ENCODE data around the gene TWF2. TPM values are rescaled to one million over a fixed set of nuclear protein-coding genes. Genes with fewer than 3 reads are reported as not detected.
"Not testable (repeated sequence)": the region's sequence is repeated elsewhere in the genome, so short reads cannot be mapped to it uniquely, and the experiment has no call there.

TWF2 gene
- total RNA-seq, 1 experiment from 2014 or later = 102 TPM

GRCh38 chr3:52277071-52277964 lies 38.4 kb upstream of the TWF2 start:
- Histone ChIP-seq H3K4me2 (peak overlapping the region; percentile 98), H3K79me2 (ENCODE audit: low read depth) (peaks cover 58% of the 10 kb centered on the region), H3K9me3 (ENCODE audit: insufficient read depth, low read depth) (no peaks in the 10 kb centered on the region), H4K20me1 (ENCODE audit: insufficient read depth) (peaks cover 46% of the 10 kb centered on the region), H3K36me3 (ENCODE audit: low read depth) (peaks cover 11% of the 10 kb centered on the region), H3K9me2 (ENCODE audit: insufficient read depth) (no peaks in the 10 kb centered on the region), H3K27me3 (ENCODE audit: insufficient read depth, low read depth) (no peaks in the 10 kb centered on the region), H2AFZ (no peak overlapping the region), H3K4me1 (replicated peaks; ENCODE audit: insufficient read depth) (peaks cover 23% of the 10 kb centered on the region), H3F3A (ENCODE audit: insufficient read depth, low read depth) (peaks cover 12% of the 10 kb centered on the region; the same call in 1 of the 2 replicates), H3K27ac (peak overlapping the region; percentile 75), H3K4me3 (peak overlapping the region; percentile 78)
- BruUV-seq (replicated peaks) = TSS peak; percentile 28
- DNase-seq = peak in 1 of 2 experiments; percentile 58
- ChIA-PET CTCF (interaction anchor here (0.6 to 1.2 kb wide), 5 partner anchors 26 to 310 kb away, joined by 3 to 14 read pairs (median 3); partner anchors contain the start of gene PCBP4), POLR2A (ENCODE audit: unreplicated experiment) (interaction anchor here (0.6 kb wide), 1 partner anchor 249 kb away, joined by 4 read pairs; no protein-coding TSS in a partner anchor)
- TF ChIP-seq CTCF (conservative IDR thresholded peaks at IDR 0.05) (no peak), EZH2 (IDR thresholded peaks at IDR 0.05; ENCODE audit: low read depth) (no peak)
- intact Hi-C loops (cut with micrococcal nuclease; ENCODE audit: unreplicated experiment) = loop anchor here (5.0 kb wide), 2 partner anchors 125 to 275 kb away; partner anchors contain the start of gene POC1A

DNA sequence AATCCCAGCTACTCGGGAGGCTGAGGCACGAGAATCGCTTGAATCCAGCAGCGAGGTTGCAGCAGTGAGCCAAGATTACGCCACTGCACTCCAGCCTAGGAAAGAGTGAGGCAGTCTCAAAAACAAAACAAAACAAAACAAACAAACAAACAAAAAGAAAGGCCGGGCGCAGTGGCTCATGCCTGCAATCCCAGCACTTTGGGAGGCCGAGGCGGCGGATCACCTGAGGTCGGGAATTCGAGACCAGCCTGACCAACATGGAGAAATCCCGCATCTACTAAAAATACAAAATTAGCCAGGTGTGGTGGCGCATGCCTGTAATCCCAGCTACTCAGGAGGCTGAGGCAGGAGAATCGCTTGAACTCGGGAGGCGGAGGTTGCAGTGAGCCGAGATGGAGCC lies 35.8 kb upstream of the TWF2 start:
- peak overlapping the region; percentile 1; the same call in 1 of the 2 replicates for H3K4me2 ChIP-seq

DNA sequence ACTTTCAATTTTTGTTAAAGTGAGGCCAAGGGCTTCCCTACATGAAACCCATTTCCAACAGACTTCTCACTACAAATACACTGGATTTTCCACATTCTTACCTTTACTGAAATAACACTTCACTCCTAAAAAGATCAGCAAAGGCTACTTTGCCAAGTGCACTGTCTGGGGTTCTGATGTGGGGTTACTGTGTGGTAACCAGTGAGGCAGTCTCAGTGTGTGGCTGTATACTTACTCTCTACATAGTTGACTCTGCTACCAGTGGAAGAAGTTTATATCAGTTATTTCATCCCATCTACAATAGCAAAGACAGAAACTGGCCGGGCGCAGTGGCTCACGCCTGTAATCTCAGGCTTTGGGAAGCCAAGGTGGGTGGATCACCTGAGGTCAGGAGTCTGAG lies 33.9 kb upstream of the TWF2 start:
- no peak overlapping the region for H2AFZ ChIP-seq
- CTCF ChIA-PET = no interaction called here
- no peaks in the 10 kb centered on the region for H3K9me2 ChIP-seq (ENCODE audit: insufficient read depth)
- peaks cover 28% of the 10 kb centered on the region for H3F3A ChIP-seq (ENCODE audit: insufficient read depth, low read depth)
- H3K27ac ChIP-seq = no peak overlapping the region; the same call in 1 of the 2 replicates
- H3K4me2 ChIP-seq = no peak overlapping the region
- no peaks in the 10 kb centered on the region for H3K9me3 ChIP-seq (ENCODE audit: insufficient read depth, low read depth)
- H3K27me3 ChIP-seq (ENCODE audit: insufficient read depth, low read depth) = no peaks in the 10 kb centered on the region
- H3K79me2 ChIP-seq (ENCODE audit: low read depth) = peaks cover 99% of the 10 kb centered on the region
- no peak overlapping the region for H3K4me3 ChIP-seq
- H3K36me3 ChIP-seq (ENCODE audit: low read depth) = peaks cover 11% of the 10 kb centered on the region
- intact Hi-C loops (cut with micrococcal nuclease; ENCODE audit: unreplicated experiment) = no loop called here
- TF ChIP-seq CTCF (conservative IDR thresholded peaks at IDR 0.05) = no peak
- no peak for TF ChIP-seq EZH2 (IDR thresholded peaks at IDR 0.05; ENCODE audit: low read depth)
- BruUV-seq (replicated peaks) = no TSS peak
- H3K4me1 ChIP-seq (replicated peaks; ENCODE audit: insufficient read depth) = peaks cover 18% of the 10 kb centered on the region
- DNase-seq = no peak
- H4K20me1 ChIP-seq (ENCODE audit: insufficient read depth) = peaks cover 82% of the 10 kb centered on the region
- POLR2A ChIA-PET (ENCODE audit: unreplicated experiment) = no interaction called here

More for the DNA sequence above, 35.8 kb upstream of the TWF2 start:
- H2AFZ ChIP-seq; H3K4me3 ChIP-seq; POLR2A ChIA-PET (ENCODE audit: unreplicated experiment); H3K27me3 ChIP-seq (ENCODE audit: insufficient read depth, low read depth); DNase-seq; H3K9me3 ChIP-seq (ENCODE audit: insufficient read depth, low read depth); BruUV-seq (replicated peaks); H3K9me2 ChIP-seq (ENCODE audit: insufficient read depth); CTCF ChIA-PET; H3K27ac ChIP-seq: not testable (repeated sequence)
- Histone ChIP-seq H3F3A (ENCODE audit: insufficient read depth, low read depth) (peaks cover 22% of the 10 kb centered on the region; the same call in 1 of the 2 replicates), H3K79me2 (ENCODE audit: low read depth) (peaks cover 84% of the 10 kb centered on the region), H3K36me3 (ENCODE audit: low read depth) (peaks cover 11% of the 10 kb centered on the region), H4K20me1 (ENCODE audit: insufficient read depth) (peaks cover 70% of the 10 kb centered on the region), H3K4me1 (replicated peaks; ENCODE audit: insufficient read depth) (peaks cover 23% of the 10 kb centered on the region)
- intact Hi-C loops (cut with micrococcal nuclease; ENCODE audit: unreplicated experiment) = loop anchor here (5.0 kb wide), 2 partner anchors 122 to 272 kb away; partner anchors contain the start of gene POC1A

GRCh38 chr3:52272172-52272571 lies 33.2 kb upstream of the TWF2 start:
- H3K4me3 ChIP-seq; POLR2A ChIA-PET (ENCODE audit: unreplicated experiment); H3K9me2 ChIP-seq (ENCODE audit: insufficient read depth); intact Hi-C loops (cut with micrococcal nuclease; ENCODE audit: unreplicated experiment); BruUV-seq (replicated peaks); CTCF ChIA-PET; H3K4me2 ChIP-seq; H3K9me3 ChIP-seq (ENCODE audit: insufficient read depth, low read depth); H3K27me3 ChIP-seq (ENCODE audit: insufficient read depth, low read depth); DNase-seq; H2AFZ ChIP-seq; H3K27ac ChIP-seq: not testable (repeated sequence)
- Histone ChIP-seq H3F3A (ENCODE audit: insufficient read depth, low read depth) (peaks cover 35% of the 10 kb centered on the region), H3K4me1 (replicated peaks; ENCODE audit: insufficient read depth) (peaks cover 18% of the 10 kb centered on the region), H3K36me3 (ENCODE audit: low read depth) (peaks cover 18% of the 10 kb centered on the region), H4K20me1 (ENCODE audit: insufficient read depth) (peaks cover 78% of the 10 kb centered on the region), H3K79me2 (ENCODE audit: low read depth) (peaks cover 99% of the 10 kb centered on the region)
